Panc1 (cell line): ENCODE data around the gene MAGEB10. TPM values are rescaled to one million over a fixed set of nuclear protein-coding genes. Genes with fewer than 3 reads are reported as not detected.
"Not testable (repeated sequence)": the region's sequence is repeated elsewhere in the genome, so short reads cannot be mapped to it uniquely, and the experiment has no call there.

Source experiments
- ATAC-seq: fragments of 200-7000 bp; cut with Tn5 transposase; 2 replicates; pipeline ENCODE4 v1.9.1; 2020; ENCODE audit warnings: mild to moderate bottlenecking, moderate library complexity
- BruUV-seq: library from RNA; stranded (reverse); fragments of 400-500 nt; replicated peaks from 2 replicates; lab custom pipeline; 2021; lab: Mats Ljungman, UMichigan
- CTCF ChIA-PET: fragments of 300-600 bp; sonication (Branson Sonifier 250); formaldehyde crosslinking; loops from one replicate; lab custom pipeline; 2022; ENCODE audit warnings: antibody characterized with exemption; lab: Charles Lee
- POLR2A ChIA-PET: fragments of 300-600 bp; sonication (Branson Sonifier 250); formaldehyde crosslinking; loops from one replicate; lab custom pipeline; 2022; ENCODE audit warnings: antibody characterized with exemption; lab: Charles Lee
- DNase-seq: peaks from one replicate; pipeline ENCODE4 v3.0.0-alpha.2; 2010; ENCODE audit warnings: low read depth, low spot score
- H3K27ac ChIP-seq: 2 replicates; pipeline ENCODE4 v1.5.1; 2011; ENCODE audit warnings: mild to moderate bottlenecking, low read length, inconsistent platforms
- H3K27me3 ChIP-seq: fragments of 200-500 bp; sonication (Bioruptor generic); 2 replicates; pipeline ENCODE4 v1.6.0; 2014; ENCODE audit warnings: low read length, inconsistent platforms; ENCODE audit not compliant: control insufficient read depth, insufficient read depth
- H3K36me3 ChIP-seq: fragments of 200-500 bp; sonication (Bioruptor generic); 2 replicates; pipeline ENCODE4 v1.5.1; 2014; ENCODE audit warnings: inconsistent platforms, mild to moderate bottlenecking, low read length, moderate library complexity; ENCODE audit not compliant: control insufficient read depth, insufficient read depth
- H3K4me1 ChIP-seq: 2 replicates; pipeline ENCODE4 v1.5.1; 2011; ENCODE audit warnings: inconsistent platforms, mild to moderate bottlenecking, low read length, moderate library complexity; ENCODE audit not compliant: control insufficient read depth, insufficient read depth
- H3K4me3 ChIP-seq, 2 experiments: 2 replicates each; pipeline ENCODE4 v1.5.1; 2011 to 2012; ENCODE audit warnings: low read depth in 2 of 2, low read length in 2 of 2, mild to moderate bottlenecking in 2 of 2, inconsistent platforms in 1 of 2, moderate library complexity in 1 of 2
- H3K9me3 ChIP-seq: fragments of 200-500 bp; sonication (Bioruptor generic); 2 replicates; pipeline ENCODE4 v1.5.1; 2014; ENCODE audit warnings: low read depth, mild to moderate bottlenecking, inconsistent platforms, low read length, moderate library complexity; ENCODE audit not compliant: control insufficient read depth, insufficient read depth
- SIN3A ChIP-seq: IDR thresholded peaks from 2 replicates; pipeline ENCODE4 v1.6.1; 2012; ENCODE audit warnings: low read depth, mild to moderate bottlenecking, low read length, moderate library complexity, borderline replicate concordance; ENCODE audit not compliant: insufficient read depth
- TCF7L2 ChIP-seq: IDR thresholded peaks from 2 replicates; pipeline ENCODE4 v1.6.1; 2011; ENCODE audit warnings: mild to moderate bottlenecking, low read depth, low read length, inconsistent platforms
- in situ Hi-C: cut with HindIII; loops from 2 replicates; pipeline ENCODE4 v1.10.0; 2016; ENCODE audit warnings: low sequenced_read_pairs, low pct_unique_long_range_greater_than_20kb
- intact Hi-C: fragments of 100-400 bp; cut with micrococcal nuclease; formaldehyde crosslinking; loops from one replicate; pipeline ENCODE4 v1.10.0; 2022; ENCODE audit not compliant: unreplicated experiment
- total RNA-seq: library from RNA; stranded (reverse); gene quantifications from one replicate; pipeline ENCODE4 v1.2.1, GENCODE V29; 2021; ENCODE audit not compliant: unreplicated experiment
- TF ChIP-seq, protein P1 (sequence below), 2 experiments: IDR thresholded peaks; 2 replicates each; pipeline ENCODE4 v1.6.1; 2011 to 2012; ENCODE audit warnings: low read depth in 2 of 2, control low read depth in 1 of 2, low read length in 1 of 2, mild to moderate bottlenecking in 1 of 2, moderate library complexity in 1 of 2; ENCODE audit not compliant: insufficient read depth in 1 of 2

The MAGEB10 gene
- total RNA-seq, 1 experiment from 2014 or later, result not detected

DNA sequence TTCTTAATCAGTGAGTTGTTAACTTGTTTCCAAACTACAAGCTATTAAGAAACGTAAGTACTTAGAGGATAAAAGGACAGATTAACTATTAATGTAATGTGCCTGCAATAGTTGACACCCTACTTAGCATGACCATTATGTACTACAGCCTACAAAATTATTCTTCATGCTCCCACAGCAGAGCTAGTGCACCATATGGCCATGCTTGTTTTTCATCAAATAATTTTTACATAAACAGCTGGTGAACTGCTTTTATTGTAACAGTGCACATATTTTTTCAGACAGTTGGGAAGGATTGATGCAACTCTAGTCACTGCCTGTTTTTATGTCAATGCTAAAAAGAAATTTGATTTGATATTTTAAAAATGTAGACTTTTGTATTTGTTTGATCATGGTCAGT, 10.2 kb upstream of the MAGEB10 start:
- intact Hi-C loops, result no loop called here
- in situ Hi-C loops, result no loop called here
- Histone ChIP-seq H3K9me3 (no peaks in the 10 kb centered on the region), H3K4me3 (no peak overlapping the region), H3K27me3 (no peaks in the 10 kb centered on the region), H3K27ac (no peak overlapping the region), H3K4me1 (no peaks in the 10 kb centered on the region), H3K36me3 (no peaks in the 10 kb centered on the region)
- ATAC-seq, result no peak
- no peak for DNase-seq
- BruUV-seq, result no TSS peak
- POLR2A ChIA-PET, result no interaction called here
- TF ChIP-seq TCF7L2, result no peak
- TF ChIP-seq, protein P1, sequence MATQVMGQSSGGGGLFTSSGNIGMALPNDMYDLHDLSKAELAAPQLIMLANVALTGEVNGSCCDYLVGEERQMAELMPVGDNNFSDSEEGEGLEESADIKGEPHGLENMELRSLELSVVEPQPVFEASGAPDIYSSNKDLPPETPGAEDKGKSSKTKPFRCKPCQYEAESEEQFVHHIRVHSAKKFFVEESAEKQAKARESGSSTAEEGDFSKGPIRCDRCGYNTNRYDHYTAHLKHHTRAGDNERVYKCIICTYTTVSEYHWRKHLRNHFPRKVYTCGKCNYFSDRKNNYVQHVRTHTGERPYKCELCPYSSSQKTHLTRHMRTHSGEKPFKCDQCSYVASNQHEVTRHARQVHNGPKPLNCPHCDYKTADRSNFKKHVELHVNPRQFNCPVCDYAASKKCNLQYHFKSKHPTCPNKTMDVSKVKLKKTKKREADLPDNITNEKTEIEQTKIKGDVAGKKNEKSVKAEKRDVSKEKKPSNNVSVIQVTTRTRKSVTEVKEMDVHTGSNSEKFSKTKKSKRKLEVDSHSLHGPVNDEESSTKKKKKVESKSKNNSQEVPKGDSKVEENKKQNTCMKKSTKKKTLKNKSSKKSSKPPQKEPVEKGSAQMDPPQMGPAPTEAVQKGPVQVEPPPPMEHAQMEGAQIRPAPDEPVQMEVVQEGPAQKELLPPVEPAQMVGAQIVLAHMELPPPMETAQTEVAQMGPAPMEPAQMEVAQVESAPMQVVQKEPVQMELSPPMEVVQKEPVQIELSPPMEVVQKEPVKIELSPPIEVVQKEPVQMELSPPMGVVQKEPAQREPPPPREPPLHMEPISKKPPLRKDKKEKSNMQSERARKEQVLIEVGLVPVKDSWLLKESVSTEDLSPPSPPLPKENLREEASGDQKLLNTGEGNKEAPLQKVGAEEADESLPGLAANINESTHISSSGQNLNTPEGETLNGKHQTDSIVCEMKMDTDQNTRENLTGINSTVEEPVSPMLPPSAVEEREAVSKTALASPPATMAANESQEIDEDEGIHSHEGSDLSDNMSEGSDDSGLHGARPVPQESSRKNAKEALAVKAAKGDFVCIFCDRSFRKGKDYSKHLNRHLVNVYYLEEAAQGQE (IDR thresholded peaks at IDR 0.05; ENCODE audit: insufficient read depth in 1 of 2, low read depth in 2 of 2, low read length in 1 of 2), result no peak
- CTCF ChIA-PET, result no interaction called here

DNA sequence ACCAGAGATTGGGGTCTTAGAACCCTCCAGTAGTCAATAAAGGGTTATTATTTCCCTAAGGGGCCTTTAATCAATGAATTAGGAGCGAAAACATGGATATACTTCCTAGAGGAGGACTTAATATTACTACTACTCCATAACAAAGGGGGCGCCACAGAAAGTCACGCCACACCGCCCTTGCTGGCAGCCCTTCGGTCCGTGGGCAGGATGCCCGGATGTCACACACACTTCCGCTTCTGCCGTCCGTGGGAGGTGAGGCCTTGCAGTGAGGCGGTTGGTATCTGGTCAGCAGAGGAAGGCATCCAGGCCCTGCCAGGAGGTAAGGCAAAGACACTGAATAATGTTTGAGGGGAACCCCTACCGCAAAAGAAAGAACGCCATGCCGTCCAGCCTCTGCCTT, 436 bp downstream of the MAGEB10 start:
- Histone ChIP-seq H3K27me3 (no peaks in the 10 kb centered on the region), H3K9me3 (no peaks in the 10 kb centered on the region), H3K4me1 (no peaks in the 10 kb centered on the region), H3K4me3 (no peak overlapping the region), H3K27ac (no peak overlapping the region), H3K36me3 (no peaks in the 10 kb centered on the region)
- intact Hi-C loops, result no loop called here
- ATAC-seq (no peak), DNase-seq (no peak)
- CTCF ChIA-PET, result no interaction called here
- POLR2A ChIA-PET, result no interaction called here
- in situ Hi-C loops, result no loop called here
- TF ChIP-seq SIN3A, result no peak
- TF ChIP-seq, protein P1 (IDR thresholded peaks at IDR 0.05; ENCODE audit: insufficient read depth in 1 of 2, low read depth in 2 of 2, low read length in 1 of 2), result no peak
- no TSS peak for BruUV-seq

DNA sequence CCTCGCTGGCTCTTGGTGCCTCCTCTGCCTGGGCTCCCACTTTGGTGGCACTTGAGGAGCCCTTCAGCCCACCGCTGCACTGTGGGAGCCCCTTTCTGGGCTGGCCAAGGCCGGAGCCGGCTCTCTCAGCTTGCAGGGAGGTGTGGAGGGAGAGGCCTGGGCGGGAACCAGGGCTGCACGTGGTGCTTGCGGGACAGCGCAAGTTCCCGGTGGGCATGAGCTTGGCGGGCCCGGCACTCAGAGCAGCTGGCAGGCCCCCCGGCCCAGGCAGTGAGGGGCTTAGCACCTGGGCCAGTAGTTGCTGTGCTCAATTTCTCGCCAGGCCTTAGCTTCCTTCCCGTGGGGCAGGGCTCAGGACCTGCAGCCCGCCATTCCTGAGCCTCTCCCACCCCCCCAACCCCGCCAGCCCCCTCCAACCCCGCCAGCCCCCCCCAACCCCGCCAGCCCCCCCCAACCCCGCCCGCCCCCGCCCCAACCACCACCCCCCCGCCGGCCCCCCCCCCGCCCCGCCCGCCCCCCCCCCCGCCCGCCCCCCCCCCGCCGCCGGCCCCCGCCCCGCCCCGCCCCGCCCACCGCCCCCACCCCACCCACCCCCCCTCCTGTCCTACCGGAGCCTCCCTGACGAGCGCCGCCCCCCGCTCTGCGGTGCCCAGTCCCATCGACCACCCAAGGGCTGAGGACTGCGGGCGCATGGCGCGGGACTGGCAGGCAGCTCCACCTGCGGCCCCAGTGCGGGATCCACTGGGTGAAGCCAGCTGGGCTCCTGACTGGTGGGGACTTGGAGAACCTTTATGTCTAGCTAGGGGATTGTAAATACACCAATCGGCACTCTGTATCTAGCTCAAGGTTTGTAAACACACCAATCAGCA, 1.4 kb downstream of the MAGEB10 start:
- H3K4me3 ChIP-seq, POLR2A ChIA-PET, DNase-seq, H3K36me3 ChIP-seq, in situ Hi-C loops, H3K27ac ChIP-seq, intact Hi-C loops, CTCF ChIA-PET, H3K4me1 ChIP-seq, ATAC-seq, H3K9me3 ChIP-seq, BruUV-seq, H3K27me3 ChIP-seq: not testable (repeated sequence)
